HG02610 (cell line): ENCODE results near the gene XYLT2.

Source experiments
- ATAC-seq: cut with Tn5 transposase; IDR thresholded peaks from one replicate; pipeline ENCODE4 v1.9.1; 2021; ENCODE audit warnings: mild to moderate bottlenecking, moderate library complexity; ENCODE audit not compliant: unreplicated experiment

XYLT2 gene

GRCh38 chr17:50363217-50364060 lies 17.5 kb downstream of the XYLT2 start:
- no peak for ATAC-seq

GRCh38 chr17:50364061-50364458 lies 18.1 kb downstream of the XYLT2 start:
- no peak for ATAC-seq

- no peak for ATAC-seq
Measured at GRCh38 chr17:50364715-50365114, 18.8 kb downstream of the XYLT2 start.

- ATAC-seq: no peak
Measured at GRCh38 chr17:50365165-50365564, 19.2 kb downstream of the XYLT2 start.

GRCh38 chr17:50365649-50366393 lies 19.9 kb downstream of the XYLT2 start:
- ATAC-seq: no peak

- ATAC-seq: no peak
Measured at GRCh38 chr17:50367401-50367800, 21.5 kb downstream of the XYLT2 start.

- no peak for ATAC-seq
Measured at GRCh38 chr17:50370052-50370451, 24.1 kb downstream of the XYLT2 start.

- ATAC-seq: no peak
Measured at GRCh38 chr17:50371526-50371925, 25.6 kb downstream of the XYLT2 start.

GRCh38 chr17:50372222-50372757 lies 26.4 kb downstream of the XYLT2 start:
- ATAC-seq: no peak

GRCh38 chr17:50372758-50373556 lies 27.0 kb downstream of the XYLT2 start, which contains the start of the genes EME1 and MRPL27:
EME1 (plus strand) TSS chr17:50373229; CDS start chr17:50375209, 1,980 bp downstream.
MRPL27 (minus strand) TSS chr17:50373184; CDS start chr17:50373170, 14 bp downstream.
- peak; percentile 86 for ATAC-seq

- no peak for ATAC-seq
Measured at GRCh38 chr17:50373705-50374104, 27.8 kb downstream of the XYLT2 start.

GRCh38 chr17:50375858-50376538 lies 30.1 kb downstream of the XYLT2 start:
- no peak for ATAC-seq

GRCh38 chr17:50379351-50380132 lies 33.6 kb downstream of the XYLT2 start:
- ATAC-seq: no peak

- no peak for ATAC-seq
Measured at GRCh38 chr17:50380369-50381259, 34.7 kb downstream of the XYLT2 start.

- no peak for ATAC-seq
Measured at GRCh38 chr17:50381260-50381815, 35.4 kb downstream of the XYLT2 start.

- ATAC-seq: no peak
Measured at GRCh38 chr17:50381920-50382319, 36.0 kb downstream of the XYLT2 start.

GRCh38 chr17:50382931-50383330 lies 37.0 kb downstream of the XYLT2 start:
- ATAC-seq: no peak

GRCh38 chr17:50386510-50386909 lies 40.6 kb downstream of the XYLT2 start:
- no peak for ATAC-seq
